Neuron (in vitro differentiated cells): ENCODE results near the gene SMARCC1.

Source experiments
- H2AFZ ChIP-seq: one replicate; pipeline ENCODE4 v1.6.1; 2013; ENCODE audit warnings: low read depth, mild to moderate bottlenecking, inconsistent platforms, low read length, moderate library complexity
- H3K27me3 ChIP-seq: one replicate; pipeline ENCODE4 v1.6.1; 2013; ENCODE audit warnings: low read length; ENCODE audit not compliant: insufficient read depth
- H3K36me3 ChIP-seq: one replicate; pipeline ENCODE4 v1.6.1; 2013; ENCODE audit warnings: low read length; ENCODE audit not compliant: insufficient read depth
- H3K4me1 ChIP-seq: one replicate; pipeline ENCODE4 v1.6.1; 2013; ENCODE audit warnings: low read length; ENCODE audit not compliant: insufficient read depth
- H3K4me3 ChIP-seq: 2 replicates; pipeline ENCODE4 v1.5.1; 2013; ENCODE audit warnings: mild to moderate bottlenecking, low read length, moderate library complexity
- H3K9me3 ChIP-seq: one replicate; pipeline ENCODE4 v1.6.1; 2013; ENCODE audit warnings: low read length

The SMARCC1 gene

DNA sequence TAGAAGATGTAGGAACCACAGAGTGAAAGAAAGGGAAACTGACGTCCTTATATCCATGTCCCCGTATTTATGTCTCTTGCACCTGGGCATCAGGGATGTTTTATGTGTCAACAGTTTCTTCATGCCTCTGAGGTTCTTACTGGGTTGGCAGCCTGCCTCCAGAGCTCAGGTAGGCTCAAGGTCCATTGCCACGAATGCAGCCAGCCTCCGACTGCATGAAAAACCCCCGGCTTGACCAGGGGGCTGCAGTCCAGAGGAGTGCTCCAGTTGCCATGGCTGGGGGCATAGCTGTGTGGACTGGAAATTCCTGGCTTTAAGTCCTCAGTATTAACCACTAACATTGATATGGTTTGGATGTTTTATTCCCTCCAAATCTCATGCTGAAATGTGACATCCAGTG lies 200.3 kb downstream of the SMARCC1 start:
- no peak overlapping the region for H2AFZ ChIP-seq
- H3K9me3 ChIP-seq, result no peaks in the 10 kb centered on the region
- no peak overlapping the region for H3K4me3 ChIP-seq
- peaks cover 4% of the 10 kb centered on the region for H3K4me1 ChIP-seq
- peaks cover 24% of the 10 kb centered on the region for H3K36me3 ChIP-seq
- no peaks in the 10 kb centered on the region for H3K27me3 ChIP-seq

DNA sequence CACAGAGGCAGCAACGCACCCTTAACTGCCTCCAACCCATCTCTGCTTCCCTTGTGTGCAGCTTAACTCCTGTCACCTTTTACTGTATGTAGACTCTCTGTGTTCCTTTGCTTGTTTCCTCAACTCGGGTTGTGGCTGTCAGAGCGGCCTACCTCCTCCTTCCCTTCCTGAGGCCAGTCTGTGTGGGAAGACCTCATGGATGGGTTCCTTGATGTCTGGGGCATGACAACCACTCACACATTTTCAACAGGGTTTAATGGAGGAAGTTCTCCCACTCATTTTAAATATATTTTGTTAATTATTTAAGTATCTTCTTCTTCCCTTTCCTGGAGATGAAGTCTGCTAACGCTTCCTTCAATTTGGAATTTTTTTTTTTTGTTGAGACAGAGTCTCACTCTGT lies 201.2 kb downstream of the SMARCC1 start:
- no peak overlapping the region for H3K4me3 ChIP-seq
- H2AFZ ChIP-seq, result no peak overlapping the region
- H3K9me3 ChIP-seq, result no peaks in the 10 kb centered on the region
- H3K27me3 ChIP-seq, result no peaks in the 10 kb centered on the region
- peaks cover 16% of the 10 kb centered on the region for H3K36me3 ChIP-seq
- H3K4me1 ChIP-seq, result peaks cover 5% of the 10 kb centered on the region

DNA sequence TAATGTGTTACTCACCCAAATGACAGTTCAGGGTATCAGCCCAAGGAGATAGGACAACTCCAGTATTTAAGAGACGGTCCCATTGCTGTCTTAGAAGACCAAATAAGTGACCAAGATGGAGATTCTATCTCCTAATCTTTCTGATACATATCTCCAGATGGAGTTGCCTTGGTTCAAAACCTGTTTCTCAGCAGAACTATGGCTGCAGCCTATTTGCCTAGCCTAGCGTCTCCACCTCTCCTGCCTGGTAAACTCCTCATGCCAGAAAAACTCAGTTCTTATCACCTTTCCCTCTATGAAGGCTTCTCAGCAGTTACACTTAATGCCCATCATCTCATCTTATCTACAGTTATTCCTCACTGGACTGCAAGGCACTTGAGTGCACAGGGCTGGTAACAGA lies 201.8 kb downstream of the SMARCC1 start:
- Histone ChIP-seq H3K4me1 (peaks cover 6% of the 10 kb centered on the region), H2AFZ (no peak overlapping the region), H3K4me3 (no peak overlapping the region), H3K36me3 (peaks cover 10% of the 10 kb centered on the region), H3K9me3 (no peaks in the 10 kb centered on the region), H3K27me3 (no peaks in the 10 kb centered on the region)

DNA sequence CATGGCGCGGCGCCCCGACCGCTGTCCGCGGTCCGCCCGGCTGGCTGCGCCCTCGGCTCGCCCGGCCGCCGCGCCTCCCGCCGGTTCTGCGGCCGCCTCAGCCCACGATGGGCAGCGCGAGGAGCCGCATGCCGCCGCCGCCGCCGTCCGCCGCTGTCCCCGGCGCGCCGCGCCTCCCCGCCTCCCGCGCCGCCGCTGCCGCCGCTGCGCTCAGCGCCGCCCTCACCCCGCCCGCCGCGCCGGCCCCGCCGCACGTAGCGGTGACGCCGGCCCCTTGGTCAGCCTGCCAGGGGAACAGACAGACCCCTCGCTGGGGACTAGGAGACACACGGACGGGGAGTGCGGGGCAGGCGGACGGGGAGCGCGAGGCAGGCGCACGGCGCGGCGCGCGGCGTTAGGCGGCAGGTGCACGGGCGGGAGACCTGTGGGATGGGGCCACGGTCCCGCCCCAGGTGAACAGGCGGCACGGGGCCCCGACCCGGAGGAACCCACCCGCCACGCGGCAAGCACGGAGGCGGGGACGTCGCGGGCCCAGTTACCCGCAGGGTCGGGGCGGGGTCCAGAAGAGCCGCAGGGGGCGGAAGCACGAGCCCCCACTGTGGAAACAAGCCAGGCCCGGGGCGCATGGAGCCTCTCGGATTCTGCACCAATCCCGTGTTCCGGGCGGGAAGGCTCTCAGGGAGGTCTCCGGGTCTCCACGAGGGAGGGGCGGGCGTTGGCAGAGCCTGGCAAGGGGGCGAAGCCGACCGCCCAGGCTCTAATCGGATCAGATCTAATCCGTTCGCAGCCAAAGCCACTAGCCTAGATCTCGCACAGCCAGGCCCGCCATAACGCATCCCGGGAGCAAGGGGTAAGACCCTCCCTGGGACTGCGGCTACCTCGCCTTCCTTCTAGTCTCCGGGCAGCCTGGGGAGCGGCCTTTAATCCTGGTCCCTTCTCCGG lies 202.7 kb downstream of the SMARCC1 start, which contains the start of gene CSPG5:
Gene CSPG5 (minus strand): TSS at position 175 of the 942 bp plus-strand sequence. CDS start 172 bp downstream, at position 3.
- peaks cover 12% of the 10 kb centered on the region for H3K4me1 ChIP-seq
- H3K9me3 ChIP-seq, result no peaks in the 10 kb centered on the region
- H3K27me3 ChIP-seq, result no peaks in the 10 kb centered on the region
- peak within 1 kb of the TSS; percentile 42 for H3K4me3 ChIP-seq
- peaks cover 5% of the 10 kb centered on the region for H3K36me3 ChIP-seq
- no peak within 1 kb of the TSS for H2AFZ ChIP-seq

DNA sequence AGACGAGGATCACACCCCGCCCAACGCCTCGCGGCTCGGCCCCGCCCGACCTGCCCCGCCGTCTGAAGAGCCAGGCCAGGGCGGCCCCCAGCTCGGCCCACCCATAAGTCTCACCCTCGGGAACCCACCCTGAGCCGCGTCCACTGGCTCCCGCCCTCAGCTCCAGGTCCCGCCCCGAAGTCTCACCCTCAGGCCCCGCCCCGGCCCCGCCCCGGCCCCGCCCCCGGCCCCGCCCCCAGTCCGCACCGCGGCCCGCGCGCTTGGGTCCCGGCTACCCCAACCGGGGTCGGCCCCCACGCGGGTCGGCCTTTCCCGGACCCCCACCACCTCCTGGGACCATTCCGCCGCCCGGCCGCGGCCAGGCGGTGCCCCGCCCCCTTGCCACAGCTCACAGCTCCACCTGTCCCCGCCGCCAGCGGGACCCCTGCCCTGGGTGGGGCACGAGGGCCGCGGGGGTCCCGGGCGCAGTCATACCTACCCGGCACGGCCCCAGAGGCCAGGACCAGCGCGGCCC lies 203.5 kb downstream of the SMARCC1 start:
- H3K4me1 ChIP-seq, result peaks cover 20% of the 10 kb centered on the region
- H2AFZ ChIP-seq, result no peak overlapping the region
- H3K27me3 ChIP-seq, result no peaks in the 10 kb centered on the region
- H3K4me3 ChIP-seq, result peak overlapping the region; percentile 42
- H3K9me3 ChIP-seq, result no peaks in the 10 kb centered on the region
- H3K36me3 ChIP-seq, result peaks cover 5% of the 10 kb centered on the region

DNA sequence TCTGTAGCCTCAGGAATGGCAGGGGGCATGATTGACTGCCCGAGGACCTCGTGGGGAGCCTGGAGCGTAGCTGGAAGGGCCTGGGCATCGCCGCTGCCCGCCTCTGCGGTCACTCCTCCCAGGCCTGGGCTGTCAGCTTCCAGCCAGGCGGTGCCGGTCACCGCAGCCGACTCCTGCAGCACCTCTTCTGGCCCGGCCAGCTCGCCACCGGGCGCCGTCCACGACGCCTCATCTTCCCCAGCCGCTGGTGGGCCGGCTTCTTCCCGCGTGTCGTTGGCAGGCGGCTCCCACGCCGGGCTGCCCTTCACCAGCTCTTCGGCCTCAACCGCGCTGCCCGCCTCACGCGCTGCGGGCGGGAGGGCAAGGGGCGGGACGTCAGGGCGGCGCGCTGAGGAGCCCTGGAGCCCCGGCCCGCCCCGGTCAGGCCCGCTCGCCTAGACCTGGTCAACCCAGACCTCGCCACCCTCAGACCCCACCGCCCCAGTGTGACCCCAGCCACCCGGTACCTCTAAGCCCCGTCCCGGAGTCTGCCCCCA lies 204.0 kb downstream of the SMARCC1 start:
- Histone ChIP-seq H3K27me3 (no peaks in the 10 kb centered on the region), H3K4me1 (peaks cover 25% of the 10 kb centered on the region), H3K4me3 (peak overlapping the region; percentile 12)

DNA sequence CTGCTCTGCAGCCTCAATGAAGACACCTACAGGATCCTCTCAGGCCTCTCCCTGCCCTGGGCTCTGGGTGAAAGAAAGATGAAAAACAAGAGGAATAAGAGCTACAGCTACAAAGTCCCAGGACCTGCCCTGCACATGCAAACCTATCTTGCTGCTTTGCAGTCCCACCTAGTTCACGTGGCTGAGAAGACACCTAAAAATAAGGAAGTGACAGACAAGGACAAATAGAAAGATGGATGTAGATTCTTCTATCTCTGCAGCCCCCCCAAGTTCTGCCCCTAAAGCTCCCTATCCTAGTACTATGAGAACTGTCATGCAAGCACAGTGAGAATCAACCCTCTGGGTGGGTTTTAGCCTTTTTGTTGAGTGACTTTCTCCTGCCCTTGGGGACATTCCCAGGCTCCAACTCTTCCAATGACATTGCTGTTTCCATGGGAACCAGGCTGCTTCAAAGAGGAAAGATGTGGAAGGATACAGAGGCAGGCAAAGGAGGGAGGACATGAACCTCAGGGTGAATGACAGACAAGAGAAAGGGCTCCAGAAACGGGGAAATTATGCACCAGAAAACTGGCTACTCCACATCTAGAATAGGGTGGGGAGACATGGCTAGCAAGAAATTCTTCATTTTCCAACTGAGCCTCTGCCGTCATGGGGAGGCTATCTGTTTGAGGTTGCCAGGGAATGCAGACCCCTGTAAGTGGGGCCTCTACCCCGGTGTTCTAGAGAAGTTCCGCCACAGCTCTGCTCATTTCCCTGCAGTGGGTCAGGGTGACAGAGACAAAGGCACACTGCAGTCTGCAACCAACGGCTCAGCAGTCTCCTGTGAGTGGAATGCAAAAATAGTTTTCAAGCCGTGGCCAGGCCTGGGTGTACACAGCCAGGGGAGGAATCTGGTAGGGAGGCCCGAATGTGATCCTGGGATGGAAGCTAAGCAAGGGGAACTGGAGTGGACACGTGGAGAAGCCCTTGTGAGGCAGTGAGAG lies 208.2 kb downstream of the SMARCC1 start:
- Histone ChIP-seq H3K4me3 (no peak overlapping the region), H2AFZ (no peak overlapping the region), H3K27me3 (no peaks in the 10 kb centered on the region), H3K36me3 (peaks cover 10% of the 10 kb centered on the region), H3K4me1 (peaks cover 45% of the 10 kb centered on the region), H3K9me3 (no peaks in the 10 kb centered on the region)

More for the DNA sequence above, 204.0 kb downstream of the SMARCC1 start:
- peaks cover 5% of the 10 kb centered on the region for H3K36me3 ChIP-seq
- no peaks in the 10 kb centered on the region for H3K9me3 ChIP-seq
- H2AFZ ChIP-seq, result no peak overlapping the region

DNA sequence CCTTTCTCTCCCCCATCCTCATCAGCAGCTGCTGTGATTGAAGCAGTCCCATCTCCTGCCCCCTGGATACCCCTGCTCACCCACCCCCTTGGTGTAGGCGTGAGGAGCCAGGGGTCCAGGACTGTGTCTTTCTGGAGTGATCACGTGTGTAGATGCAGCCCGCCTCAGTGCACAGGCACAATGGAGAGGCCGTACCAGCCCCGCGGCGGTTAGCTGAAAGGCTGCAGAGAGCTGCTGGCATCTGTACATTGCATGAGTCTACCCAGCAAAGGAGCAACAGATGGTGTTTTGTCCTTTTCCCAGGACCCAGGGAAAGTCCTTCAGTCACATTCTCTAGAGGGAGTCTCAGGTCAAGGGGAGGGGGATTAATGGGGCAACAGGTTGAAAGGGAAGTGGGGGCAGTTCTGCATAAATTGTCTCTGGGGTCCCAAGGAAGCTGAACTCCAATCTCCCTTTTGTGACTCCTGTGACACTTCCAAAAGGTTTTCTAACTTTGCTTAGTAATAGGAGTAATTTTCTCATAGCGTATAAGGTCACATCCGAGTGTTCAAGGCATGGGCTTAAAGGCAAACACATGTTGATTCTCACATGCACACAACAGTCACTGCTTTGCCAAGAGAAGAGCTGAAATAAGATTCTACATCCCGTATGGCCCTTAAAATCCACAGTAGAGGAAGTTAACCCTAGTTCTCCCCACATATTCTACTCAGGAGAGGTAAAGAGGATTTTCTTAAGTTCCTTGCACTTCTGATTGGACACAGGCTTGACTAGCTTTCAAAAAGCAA lies 210.1 kb downstream of the SMARCC1 start:
- H3K36me3 ChIP-seq, result peaks cover 15% of the 10 kb centered on the region
- H3K4me1 ChIP-seq, result peaks cover 41% of the 10 kb centered on the region
- no peak overlapping the region for H3K4me3 ChIP-seq
- no peak overlapping the region for H2AFZ ChIP-seq
- H3K27me3 ChIP-seq, result no peaks in the 10 kb centered on the region
- H3K9me3 ChIP-seq, result no peaks in the 10 kb centered on the region

DNA sequence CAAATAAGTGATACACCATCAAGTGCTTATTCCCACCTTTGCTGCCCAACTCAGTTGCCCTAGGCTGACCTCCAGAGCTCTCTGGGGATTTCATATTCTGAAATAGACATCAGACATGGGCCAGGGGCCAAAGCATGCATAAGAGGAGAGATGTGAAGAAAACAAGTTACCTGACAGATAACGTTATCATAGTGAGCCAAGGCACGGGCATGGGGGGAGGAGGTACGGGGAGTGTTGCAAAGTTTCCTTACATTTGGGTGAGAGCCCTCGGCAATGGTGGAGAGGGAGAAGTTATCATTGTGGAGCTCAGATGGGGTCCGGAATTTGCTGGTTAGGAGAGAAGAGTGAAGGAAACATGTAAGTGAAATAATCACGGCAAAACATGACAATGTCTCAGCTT lies 212.8 kb downstream of the SMARCC1 start:
- Histone ChIP-seq H2AFZ (no peak overlapping the region), H3K9me3 (no peaks in the 10 kb centered on the region), H3K4me3 (no peak overlapping the region), H3K4me1 (peaks cover 32% of the 10 kb centered on the region), H3K27me3 (no peaks in the 10 kb centered on the region), H3K36me3 (peaks cover 30% of the 10 kb centered on the region)

DNA sequence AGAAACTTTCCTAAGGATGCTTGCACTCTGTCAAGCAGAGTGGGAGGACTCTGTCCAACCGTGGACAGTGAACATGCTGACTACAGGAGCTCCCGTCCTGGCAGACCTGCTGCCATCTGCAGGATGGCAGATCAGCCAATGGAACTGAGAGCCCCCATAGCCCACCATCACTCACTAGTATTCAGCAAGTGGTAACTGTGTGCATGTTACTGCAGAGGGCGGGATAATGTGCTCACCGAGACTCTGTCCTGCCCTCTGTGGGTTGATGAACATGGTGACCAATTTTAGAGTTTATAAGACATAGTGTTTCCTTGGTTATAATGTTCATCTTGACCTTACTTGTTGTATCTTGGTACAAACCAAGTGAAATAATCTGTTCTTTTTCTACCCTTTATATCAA lies 214.5 kb downstream of the SMARCC1 start:
- Histone ChIP-seq H3K4me1 (peaks cover 15% of the 10 kb centered on the region), H3K27me3 (no peaks in the 10 kb centered on the region), H3K4me3 (no peak overlapping the region), H2AFZ (no peak overlapping the region), H3K36me3 (peaks cover 33% of the 10 kb centered on the region), H3K9me3 (no peaks in the 10 kb centered on the region)

DNA sequence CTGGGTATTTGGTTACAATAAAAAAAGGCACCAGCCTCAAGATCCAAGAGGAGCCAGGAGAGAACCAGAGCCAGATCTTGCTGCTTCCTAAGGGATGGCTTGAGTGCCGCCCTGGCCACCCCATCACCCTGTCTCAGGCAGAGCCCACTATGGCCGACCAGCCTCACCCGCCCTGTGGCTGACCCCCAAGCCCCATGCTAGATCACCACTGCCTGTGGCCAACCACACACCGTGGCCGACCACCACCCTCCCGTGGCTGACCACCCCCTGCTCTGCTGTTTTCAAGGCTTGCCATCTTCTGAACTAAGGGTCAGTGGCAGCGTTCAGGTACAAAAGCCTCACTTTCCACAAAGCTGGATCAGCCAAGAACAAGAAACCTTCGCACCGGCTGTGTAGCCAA lies 215.0 kb downstream of the SMARCC1 start:
- H3K4me3 ChIP-seq, result no peak overlapping the region
- H3K4me1 ChIP-seq, result peaks cover 10% of the 10 kb centered on the region
- peaks cover 33% of the 10 kb centered on the region for H3K36me3 ChIP-seq
- H3K27me3 ChIP-seq, result no peaks in the 10 kb centered on the region
- no peak overlapping the region for H2AFZ ChIP-seq
- no peaks in the 10 kb centered on the region for H3K9me3 ChIP-seq
